NCI-H345 (cell line): Measurements from ENCODE around the gene ABCG5.

Experiments
- DNase-seq: peaks from one replicate; lab custom pipeline; 2025; lab: John Stamatoyannopoulos, UW

Gene ABCG5

GRCh38 chr2:43841949-43842865 is 3.6 kb upstream of the ABCG5 start:
- no peak for DNase-seq

- DNase-seq, result no peak
Observed at GRCh38 chr2:43840965-43841364, 2.3 kb upstream of the ABCG5 start.

- DNase-seq, result no peak
Observed at GRCh38 chr2:43839776-43840564, 1.3 kb upstream of the ABCG5 start.

- no peak for DNase-seq
Observed at GRCh38 chr2:43837831-43838559, 644 bp downstream of the ABCG5 start.

GRCh38 chr2:43837033-43837432 is 1.6 kb downstream of the ABCG5 start:
- no peak for DNase-seq

- no peak for DNase-seq
Observed at GRCh38 chr2:43832457-43832856, 6.2 kb downstream of the ABCG5 start.

GRCh38 chr2:43831543-43832294 is 6.9 kb downstream of the ABCG5 start:
- peak; percentile 45 for DNase-seq

GRCh38 chr2:43826305-43827250 is 12.1 kb downstream of the ABCG5 start:
- no peak for DNase-seq

GRCh38 chr2:43825841-43826240 is 12.8 kb downstream of the ABCG5 start:
- no peak for DNase-seq

- DNase-seq, result no peak
Observed at GRCh38 chr2:43824951-43825493, 13.6 kb downstream of the ABCG5 start.

GRCh38 chr2:43824512-43824911 is 14.1 kb downstream of the ABCG5 start:
- no peak for DNase-seq

GRCh38 chr2:43823751-43824150 is 14.9 kb downstream of the ABCG5 start:
- no peak for DNase-seq

GRCh38 chr2:43822839-43823238 is 15.8 kb downstream of the ABCG5 start:
- no peak for DNase-seq

- DNase-seq, result no peak
Observed at GRCh38 chr2:43819491-43820163, 19.0 kb downstream of the ABCG5 start.

- DNase-seq, result no peak
Observed at GRCh38 chr2:43818761-43819160, 19.9 kb downstream of the ABCG5 start.

GRCh38 chr2:43814711-43815110 is 23.9 kb downstream of the ABCG5 start:
- no peak for DNase-seq

GRCh38 chr2:43812947-43813346 is 25.7 kb downstream of the ABCG5 start:
- no peak for DNase-seq

- no peak for DNase-seq
Observed at GRCh38 chr2:43812006-43812405, 26.6 kb downstream of the ABCG5 start.

GRCh38 chr2:43810888-43811287 is 27.8 kb downstream of the ABCG5 start:
- no peak for DNase-seq

GRCh38 chr2:43810452-43810851 is 28.2 kb downstream of the ABCG5 start:
- DNase-seq, result no peak
